GM23248 (cell line): ENCODE results near the gene MTNR1A. TPM values are rescaled to one million over a fixed set of nuclear protein-coding genes. Genes with fewer than 3 reads are reported as not detected.
"Not testable (repeated sequence)": the region's sequence is repeated elsewhere in the genome, so short reads cannot be mapped to it uniquely, and the experiment has no call there.

Experiments
- DNase-seq: peaks from one replicate; pipeline ENCODE4 v3.0.0-alpha.2; 2015
- H2AFZ ChIP-seq: fragments of 200-600 bp; sonication (generic); 2 replicates; pipeline ENCODE4 v1.6.1; 2016; ENCODE audit warnings: antibody characterized with exemption
- H3F3A ChIP-seq: fragments of 200-600 bp; sonication (generic); 2 replicates; pipeline ENCODE4 v1.6.1; 2016; ENCODE audit warnings: mild to moderate bottlenecking, antibody characterized with exemption, mixed run types; ENCODE audit not compliant: insufficient read depth
- H3K27ac ChIP-seq: fragments of 200-600 bp; sonication (generic); 2 replicates; pipeline ENCODE4 v1.5.1; 2016; ENCODE audit warnings: mild to moderate bottlenecking
- H3K27me3 ChIP-seq: fragments of 200-600 bp; sonication (generic); replicated peaks from 2 replicates; pipeline ENCODE4 v1.6.1; 2016; ENCODE audit warnings: mild to moderate bottlenecking; ENCODE audit not compliant: insufficient read depth
- H3K36me3 ChIP-seq: fragments of 200-600 bp; sonication (generic); 2 replicates; pipeline ENCODE4 v1.6.1; 2016; ENCODE audit warnings: low read depth, mild to moderate bottlenecking
- H3K4me1 ChIP-seq: fragments of 200-600 bp; sonication (generic); 2 replicates; pipeline ENCODE4 v1.6.1; 2016; ENCODE audit warnings: mild to moderate bottlenecking; ENCODE audit not compliant: insufficient read depth
- H3K4me2 ChIP-seq: fragments of 200-600 bp; sonication (generic); one replicate; pipeline ENCODE4 v1.6.1; 2016; ENCODE audit warnings: mild to moderate bottlenecking; ENCODE audit not compliant: unreplicated experiment
- H3K4me3 ChIP-seq: fragments of 200-600 bp; sonication (generic); 2 replicates; pipeline ENCODE4 v1.5.1; 2016; ENCODE audit warnings: mild to moderate bottlenecking
- H3K79me2 ChIP-seq: fragments of 200-600 bp; sonication (generic); 2 replicates; pipeline ENCODE4 v1.6.1; 2016; ENCODE audit warnings: mild to moderate bottlenecking; ENCODE audit not compliant: insufficient read depth
- H3K9ac ChIP-seq: fragments of 200-600 bp; sonication (generic); 2 replicates; pipeline ENCODE4 v1.6.1; 2016; ENCODE audit warnings: mild to moderate bottlenecking
- H3K9me2 ChIP-seq: fragments of 200-600 bp; sonication (generic); 2 replicates; pipeline ENCODE4 v1.6.1; 2016; ENCODE audit warnings: mixed run types, mild to moderate bottlenecking, moderate library complexity; ENCODE audit not compliant: insufficient read depth
- H3K9me3 ChIP-seq: fragments of 200-600 bp; sonication (generic); one replicate; pipeline ENCODE4 v1.6.1; 2017; ENCODE audit warnings: low read depth
- H4K20me1 ChIP-seq: fragments of 200-600 bp; sonication (generic); 2 replicates; pipeline ENCODE4 v1.6.0; 2016; ENCODE audit not compliant: insufficient read depth
- EZH2 ChIP-seq: fragments of 200-600 bp; sonication (generic); IDR thresholded peaks from 2 replicates; pipeline ENCODE4 v1.6.1; 2018; ENCODE audit warnings: antibody characterized with exemption, mild to moderate bottlenecking; ENCODE audit not compliant: insufficient read depth, poor library complexity, severe bottlenecking
- EZH2phosphoT487 ChIP-seq: fragments of 200-600 bp; sonication (generic); IDR thresholded peaks from 2 replicates; pipeline ENCODE4 v1.6.1; 2018; ENCODE audit warnings: antibody characterized with exemption, moderate library complexity, mild to moderate bottlenecking, low read depth; ENCODE audit not compliant: insufficient read depth
- WGBS, 2 experiments: methylation state at CpG; one replicate each; pipeline ENCODE4 v1.1.6; 2015 to 2017; ENCODE audit warnings: low lambda C conversion rate in 2 of 2, low coverage in 1 of 2; ENCODE audit errors: missing lambda C conversion rate in 2 of 2; 5-methylcytosine and 5-hydroxymethylcytosine counted together
- in situ Hi-C: fragments of 300-500 bp; cut with MboI; formaldehyde crosslinking; loops from 2 replicates; pipeline ENCODE4 v1.15.0; 2020
- polyA plus RNA-seq: library from polyadenylated mRNA; unstranded; fragments of >200 nt; fragmentation: Nextera tagmentation; extraction: Ambion mirVana; gene quantifications from 2 replicates; pipeline ENCODE4 v1.2.1, GENCODE V29; 2016
- total RNA-seq: library from RNA; depleted of rRNA; stranded (reverse); fragments of >200 nt; shearing (Covaris generic); gene quantifications from 2 replicates; pipeline ENCODE4 v1.2.3, GENCODE V29; 2014

Gene MTNR1A
- total and polyA plus RNA-seq, 2 experiments from 2014 or later: not detected

- Histone ChIP-seq H3K9me2 (no peaks in the 10 kb centered on the region), H3K36me3 (no peaks in the 10 kb centered on the region), H2AFZ (no peak overlapping the region), H3K79me2 (no peaks in the 10 kb centered on the region), H3K9ac (no peak overlapping the region), H3K4me1 (no peaks in the 10 kb centered on the region), H3K27ac (no peak overlapping the region), H3K27me3 (no peaks in the 10 kb centered on the region), H4K20me1 (no peaks in the 10 kb centered on the region), H3K9me3 (no peaks in the 10 kb centered on the region), H3F3A (no peaks in the 10 kb centered on the region), H3K4me2 (no peak overlapping the region), H3K4me3 (no peak overlapping the region)
- WGBS, 2 experiments: 14% methylated on average over 4 of the region's 4 CpGs
- in situ Hi-C loops: no loop called here
- no peak for DNase-seq
- TF ChIP-seq EZH2phosphoT487: no peak
- no peak for TF ChIP-seq EZH2
Measured at GRCh38 chr4:186516287-186516686, 39.1 kb downstream of the MTNR1A start.

GRCh38 chr4:186514271-186514950, 41.0 kb downstream of the MTNR1A start:
- H3K9me2 ChIP-seq: no peaks in the 10 kb centered on the region
- H3K27me3 ChIP-seq: no peaks in the 10 kb centered on the region
- H3K4me3 ChIP-seq: no peak overlapping the region
- H3K36me3 ChIP-seq: no peaks in the 10 kb centered on the region
- no peak for TF ChIP-seq EZH2
- TF ChIP-seq EZH2phosphoT487: no peak
- H3K27ac ChIP-seq: no peak overlapping the region
- DNase-seq: no peak
- no peak overlapping the region for H2AFZ ChIP-seq
- H3K9me3 ChIP-seq: no peaks in the 10 kb centered on the region
- WGBS, 2 experiments: 29 to 39% methylated on average over 8 of the region's 8 CpGs
- H3F3A ChIP-seq: no peaks in the 10 kb centered on the region
- no peak overlapping the region for H3K9ac ChIP-seq
- H3K79me2 ChIP-seq: no peaks in the 10 kb centered on the region
- H3K4me1 ChIP-seq: no peaks in the 10 kb centered on the region
- H4K20me1 ChIP-seq: no peaks in the 10 kb centered on the region
- in situ Hi-C loops: no loop called here
- H3K4me2 ChIP-seq: no peak overlapping the region

GRCh38 chr4:186504771-186505170, 50.6 kb downstream of the MTNR1A start:
- H3K4me2 ChIP-seq, H3K79me2 ChIP-seq, H3F3A ChIP-seq, H4K20me1 ChIP-seq, H3K27me3 ChIP-seq, H3K9ac ChIP-seq, H3K4me3 ChIP-seq, H3K9me2 ChIP-seq, DNase-seq, H3K4me1 ChIP-seq, H3K27ac ChIP-seq, in situ Hi-C loops, H3K36me3 ChIP-seq, H3K9me3 ChIP-seq, H2AFZ ChIP-seq: not testable (repeated sequence)
- WGBS, 2 experiments: 40 to 54% methylated on average over 8 of the region's 8 CpGs

- H3K36me3 ChIP-seq: no peaks in the 10 kb centered on the region
- TF ChIP-seq EZH2phosphoT487: no peak
- no peak for TF ChIP-seq EZH2
- no peak overlapping the region for H2AFZ ChIP-seq
- no peaks in the 10 kb centered on the region for H3K27me3 ChIP-seq
- no peak overlapping the region for H3K27ac ChIP-seq
- H3K4me3 ChIP-seq: no peak overlapping the region
- H3K79me2 ChIP-seq: no peaks in the 10 kb centered on the region
- WGBS, 2 experiments: 12 to 15% methylated on average over 2 of the region's 2 CpGs
- no peaks in the 10 kb centered on the region for H3F3A ChIP-seq
- no peaks in the 10 kb centered on the region for H3K9me2 ChIP-seq
- no peak overlapping the region for H3K9ac ChIP-seq
- no peak overlapping the region for H3K4me2 ChIP-seq
- DNase-seq: no peak
- no peaks in the 10 kb centered on the region for H3K9me3 ChIP-seq
- no peaks in the 10 kb centered on the region for H4K20me1 ChIP-seq
- no peaks in the 10 kb centered on the region for H3K4me1 ChIP-seq
- in situ Hi-C loops: no loop called here
Measured at GRCh38 chr4:186502231-186502630, 53.1 kb downstream of the MTNR1A start.

- Histone ChIP-seq H3F3A (no peaks in the 10 kb centered on the region), H2AFZ (no peak overlapping the region), H3K4me2 (no peak overlapping the region), H3K4me1 (no peaks in the 10 kb centered on the region), H3K27me3 (no peaks in the 10 kb centered on the region), H3K4me3 (no peak overlapping the region), H3K79me2 (no peaks in the 10 kb centered on the region), H3K36me3 (no peaks in the 10 kb centered on the region), H3K27ac (no peak overlapping the region), H3K9me3 (no peaks in the 10 kb centered on the region), H4K20me1 (no peaks in the 10 kb centered on the region), H3K9ac (no peak overlapping the region), H3K9me2 (no peaks in the 10 kb centered on the region)
- 44% methylated on average over 8 of the region's 8 CpGs for WGBS, 2 experiments
- in situ Hi-C loops: no loop called here
- DNase-seq: no peak
- TF ChIP-seq EZH2phosphoT487: no peak
- TF ChIP-seq EZH2: no peak
Measured at GRCh38 chr4:186501554-186501953, 53.8 kb downstream of the MTNR1A start.
